HG02970 (cell line): ENCODE results near the gene ARID1B.

Experiments
- ATAC-seq: cut with Tn5 transposase; IDR thresholded peaks from one replicate; pipeline ENCODE4 v1.9.1; 2021; ENCODE audit warnings: mild to moderate bottlenecking, moderate library complexity, moderate number of reproducible peaks; ENCODE audit not compliant: unreplicated experiment, low FRiP score

ARID1B gene

GRCh38 chr6:157244780-157245179 is 467.6 kb downstream of the ARID1B start:
- no peak for ATAC-seq

- ATAC-seq = no peak
Measured at GRCh38 chr6:157245436-157245835, 468.3 kb downstream of the ARID1B start.

- no peak for ATAC-seq
Measured at GRCh38 chr6:157246048-157246630, 469.0 kb downstream of the ARID1B start.

GRCh38 chr6:157246771-157247484 is 469.8 kb downstream of the ARID1B start:
- ATAC-seq = no peak

GRCh38 chr6:157248264-157248663 is 471.1 kb downstream of the ARID1B start:
- no peak for ATAC-seq

- ATAC-seq = no peak
Measured at GRCh38 chr6:157249826-157250225, 472.6 kb downstream of the ARID1B start.

GRCh38 chr6:157251586-157252247 is 474.5 kb downstream of the ARID1B start:
- no peak for ATAC-seq

- ATAC-seq = no peak
Measured at GRCh38 chr6:157253017-157253416, 475.8 kb downstream of the ARID1B start.

- ATAC-seq = no peak
Measured at GRCh38 chr6:157253699-157254098, 476.5 kb downstream of the ARID1B start.

GRCh38 chr6:157254538-157254937 is 477.4 kb downstream of the ARID1B start:
- ATAC-seq = no peak

GRCh38 chr6:157255079-157255478 is 477.9 kb downstream of the ARID1B start:
- no peak for ATAC-seq

GRCh38 chr6:157258878-157259277 is 481.7 kb downstream of the ARID1B start:
- ATAC-seq = no peak

- no peak for ATAC-seq
Measured at GRCh38 chr6:157259443-157259842, 482.3 kb downstream of the ARID1B start.
